Measurements from ENCODE around the gene SYMPK. TPM values are rescaled to one million over a fixed set of nuclear protein-coding genes. Genes with fewer than 3 reads are reported as not detected.

Gene SYMPK
- total RNA-seq: 41.2 and 55.5 TPM in 2 replicates

GRCh38 chr19:45862564-45863334, at the start of gene SYMPK:
SYMPK (minus strand) TSS chr19:45863147; CDS start chr19:45854495, 8,652 bp downstream.

GRCh38 chr19:45901912-45902650, 39.1 kb upstream of the SYMPK start, which contains the start of gene MYPOP:
MYPOP (minus strand) TSS chr19:45902613; CDS start chr19:45901773, 840 bp downstream.

GRCh38 chr19:45885556-45886426, 22.8 kb upstream of the SYMPK start, which contains the start of gene IRF2BP1:
IRF2BP1 (minus strand) TSS chr19:45886141; CDS start chr19:45885774, 367 bp downstream.

GRCh38 chr19:45863840-45864628, 1.1 kb upstream of the SYMPK start, which contains the start of gene FOXA3:
FOXA3 (plus strand) TSS chr19:45864326; CDS start chr19:45864457, 131 bp downstream.

GRCh38 chr19:45814851-45815480, 48.0 kb downstream of the SYMPK start, which contains the start of gene RSPH6A:
RSPH6A (minus strand) TSS chr19:45815308; CDS start chr19:45815176, 132 bp downstream.

GRCh38 chr19:45792470-45793177, 70.3 kb downstream of the SYMPK start, which contains the start of gene DMWD:
DMWD (minus strand) TSS chr19:45792845; CDS start chr19:45792756, 89 bp downstream.

GRCh38 chr19:45782162-45782691, 80.7 kb downstream of the SYMPK start, which contains the start of gene DMPK:
DMPK (minus strand) TSS chr19:45782490; CDS start chr19:45782352, 138 bp downstream.

GRCh38 chr19:45768984-45769782, 93.8 kb downstream of the SYMPK start, which contains the start of gene SIX5:
SIX5 (minus strand) TSS chr19:45769252; CDS start chr19:45768844, 408 bp downstream.

Other genes starting within 250 kb of the SYMPK start
- 12.5 and 25.2 TPM in 2 replicates for gene EML2, start 223.8 kb downstream of the SYMPK start, total RNA-seq
- not detected in 2 replicates for gene GIPR, start 194.9 kb downstream of the SYMPK start, total RNA-seq
- gene SNRPD2, start 171.2 kb downstream of the SYMPK start, total RNA-seq: 200 and 333 TPM in 2 replicates
- 20.9 and 28.3 TPM in 2 replicates for gene QPCTL, start 170.5 kb downstream of the SYMPK start, total RNA-seq
- 7.7 and 14.7 TPM in 2 replicates for gene FBXO46, start 132.3 kb downstream of the SYMPK start, total RNA-seq
- gene MEIOSIN, start 129.7 kb downstream of the SYMPK start, total RNA-seq: not detected in 2 replicates
- 6.6 and 7.8 TPM in 2 replicates for gene SIX5, start 93.9 kb downstream of the SYMPK start, total RNA-seq
- 13.7 and 22.4 TPM in 2 replicates for gene DMPK, start 80.7 kb downstream of the SYMPK start, total RNA-seq
- gene DMWD, start 70.3 kb downstream of the SYMPK start, total RNA-seq: 36.0 and 51.0 TPM in 2 replicates
- under 0.01 and 0.39 TPM in 2 replicates for gene RSPH6A, start 47.8 kb downstream of the SYMPK start, total RNA-seq
- not detected in 2 replicates for gene FOXA3, start 1.2 kb upstream of the SYMPK start, total RNA-seq
- 18.0 and 21.7 TPM in 2 replicates for gene IRF2BP1, start 23.0 kb upstream of the SYMPK start, total RNA-seq
- 1.5 and 2.5 TPM in 2 replicates for gene MYPOP, start 39.5 kb upstream of the SYMPK start, total RNA-seq
- gene NANOS2, start 51.6 kb upstream of the SYMPK start, total RNA-seq: not detected in 2 replicates
- gene NOVA2, start 110.7 kb upstream of the SYMPK start, total RNA-seq: 0.39 TPM in 1 of 2 replicates, not detected in the other
- gene CCDC61, start 132.3 kb upstream of the SYMPK start, total RNA-seq: 7.4 and 7.7 TPM in 2 replicates
- gene PGLYRP1, start 159.9 kb upstream of the SYMPK start, total RNA-seq: not detected in 2 replicates
- gene IGFL4, start 177.9 kb upstream of the SYMPK start, total RNA-seq: not detected in 2 replicates